NCI-H774 (cell line): ENCODE results near the gene EFNA5.

Experiments used
- DNase-seq: peaks from one replicate; lab custom pipeline; 2025; lab: John Stamatoyannopoulos, UW

Gene EFNA5

DNA sequence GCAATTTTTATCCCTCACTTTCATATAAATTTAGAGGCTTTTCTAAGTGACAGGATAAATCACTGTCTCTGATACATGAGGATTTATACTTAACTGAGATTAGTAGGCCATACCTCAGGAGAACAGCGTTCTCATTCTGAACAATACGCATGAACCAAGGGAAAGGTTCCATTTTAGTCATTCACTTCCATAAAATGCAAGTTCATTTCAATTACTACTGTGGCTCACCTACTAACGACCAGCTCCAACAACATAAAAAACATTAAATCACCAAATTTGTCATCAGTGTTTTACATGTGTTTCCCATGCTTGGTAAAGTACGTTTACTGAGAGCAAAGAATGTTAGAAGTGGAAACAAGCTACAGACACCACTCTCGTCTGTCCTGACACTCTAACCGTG, 67.4 kb downstream of the EFNA5 start:
- DNase-seq: no peak

DNA sequence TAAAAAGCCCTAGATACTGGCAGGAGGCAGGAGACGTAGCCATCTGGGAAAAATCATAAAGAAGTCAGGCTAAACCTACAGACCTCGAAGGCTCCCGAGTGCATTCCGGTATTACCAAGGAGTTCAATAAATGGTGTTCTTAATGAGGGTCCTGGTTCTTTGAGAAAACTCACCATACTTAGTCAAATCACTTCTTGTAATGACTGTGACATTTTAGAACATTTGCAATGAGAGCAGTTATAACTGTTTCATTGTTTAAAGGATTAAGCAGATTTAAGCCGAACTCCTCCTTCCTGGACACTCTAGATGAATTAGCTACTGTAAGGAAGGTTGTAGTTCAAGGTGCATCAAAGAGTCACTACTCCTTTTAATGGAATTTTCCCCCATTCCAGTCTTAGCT, 67.8 kb downstream of the EFNA5 start:
- no peak for DNase-seq

- DNase-seq: no peak
These were observed 69.7 kb downstream of the EFNA5 start for GRCh38 chr5:107601076-107601475.

DNA sequence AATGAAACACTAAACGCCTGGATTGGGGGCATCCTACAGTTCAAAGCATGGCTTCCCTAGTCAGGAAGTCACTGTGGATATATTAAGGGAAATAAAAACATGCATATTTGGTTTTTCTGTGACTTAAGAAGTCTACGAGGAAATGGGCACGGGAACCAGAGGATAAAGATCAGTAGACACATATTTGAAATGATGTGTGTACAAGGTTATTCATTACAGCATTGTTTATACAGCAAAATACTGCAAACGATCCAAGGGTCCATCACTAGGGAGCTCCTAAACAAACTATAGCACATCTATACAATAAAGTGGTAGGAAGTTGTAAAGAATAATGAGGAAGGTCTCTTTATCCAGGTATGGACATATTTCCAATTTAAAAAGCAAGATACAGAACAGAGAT, 71.8 kb downstream of the EFNA5 start:
- no peak for DNase-seq

- no peak for DNase-seq
These were observed 72.9 kb downstream of the EFNA5 start for GRCh38 chr5:107597803-107598202.

- DNase-seq: no peak
These were observed 73.5 kb downstream of the EFNA5 start for GRCh38 chr5:107597247-107597646.

DNA sequence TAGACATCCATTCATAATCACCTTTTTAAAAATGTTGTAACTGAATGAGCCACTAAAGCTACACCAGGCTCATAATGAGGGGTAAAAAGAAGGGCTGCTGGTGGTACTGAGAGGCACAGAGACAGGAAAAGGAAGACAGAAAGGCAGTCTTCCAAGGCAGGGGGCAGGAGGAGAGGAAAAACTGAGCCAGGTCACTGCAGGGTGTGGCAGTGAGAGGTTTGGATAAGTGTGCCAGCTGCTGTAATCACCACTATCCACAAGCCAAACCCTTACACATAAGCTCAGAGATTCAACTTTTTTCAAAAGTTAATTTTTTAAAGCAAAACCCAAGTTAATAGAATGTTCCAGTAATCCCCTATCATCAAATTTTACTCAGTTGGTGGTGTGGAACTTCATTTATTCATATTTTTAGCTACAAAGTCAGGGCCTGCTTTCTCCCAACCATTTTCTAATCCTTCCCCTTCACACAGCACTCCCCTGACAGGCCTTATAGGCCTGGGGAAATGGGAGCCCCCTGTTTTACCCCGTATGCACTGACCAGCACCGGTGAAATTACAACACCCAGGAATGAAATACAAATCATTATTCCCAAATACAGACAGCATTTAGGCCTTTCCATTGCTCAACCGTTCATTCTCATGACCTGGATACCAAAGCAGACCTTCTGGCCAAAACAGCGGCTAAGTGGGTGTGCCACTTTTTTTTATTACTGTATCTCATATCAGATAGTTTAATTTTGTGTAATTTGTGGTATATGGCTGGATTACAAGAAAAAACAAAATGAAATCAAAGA, 76.3 kb downstream of the EFNA5 start:
- DNase-seq: no peak

- DNase-seq: no peak
These were observed 77.7 kb downstream of the EFNA5 start for GRCh38 chr5:107593009-107593408.

DNA sequence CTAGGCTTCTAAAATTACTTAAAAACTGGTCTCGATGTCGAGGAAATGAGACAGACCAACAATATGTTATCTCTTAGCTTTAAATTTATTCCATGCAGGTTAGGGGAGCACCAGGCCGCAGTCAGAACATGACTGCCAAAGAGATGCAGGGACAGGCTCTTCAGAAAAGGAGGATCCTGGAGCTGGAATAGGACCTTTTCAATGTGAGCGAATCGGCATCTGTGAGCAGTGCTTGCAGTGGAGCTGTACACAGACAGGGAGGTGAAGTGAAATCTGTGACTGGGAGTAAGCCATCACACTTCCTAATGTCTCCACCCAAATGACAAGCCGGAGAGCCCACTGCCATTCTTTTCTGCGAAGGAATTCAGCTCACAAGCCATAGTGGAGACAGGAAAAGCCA, 78.2 kb downstream of the EFNA5 start:
- DNase-seq: no peak

DNA sequence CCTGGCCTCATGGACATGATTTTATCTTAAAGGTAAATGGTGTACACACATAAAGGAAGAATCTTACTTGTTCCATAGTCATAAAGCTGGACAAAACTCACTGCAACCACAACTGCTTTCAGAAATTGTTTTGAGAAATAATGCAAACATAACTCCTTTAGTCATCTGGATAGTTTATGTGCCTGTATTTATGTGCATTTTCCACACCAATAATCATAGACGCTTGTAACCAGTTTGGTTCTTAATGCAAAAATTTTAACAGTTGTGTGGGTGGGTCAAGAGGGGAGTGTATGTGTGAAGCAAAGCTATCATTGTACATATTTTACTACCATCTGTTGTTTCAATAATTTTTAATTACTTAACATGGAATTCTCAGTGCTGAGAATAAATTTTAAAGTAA, 80.1 kb downstream of the EFNA5 start:
- DNase-seq: no peak

GRCh38 chr5:107589520-107590193, 81.1 kb downstream of the EFNA5 start:
- no peak for DNase-seq

DNA sequence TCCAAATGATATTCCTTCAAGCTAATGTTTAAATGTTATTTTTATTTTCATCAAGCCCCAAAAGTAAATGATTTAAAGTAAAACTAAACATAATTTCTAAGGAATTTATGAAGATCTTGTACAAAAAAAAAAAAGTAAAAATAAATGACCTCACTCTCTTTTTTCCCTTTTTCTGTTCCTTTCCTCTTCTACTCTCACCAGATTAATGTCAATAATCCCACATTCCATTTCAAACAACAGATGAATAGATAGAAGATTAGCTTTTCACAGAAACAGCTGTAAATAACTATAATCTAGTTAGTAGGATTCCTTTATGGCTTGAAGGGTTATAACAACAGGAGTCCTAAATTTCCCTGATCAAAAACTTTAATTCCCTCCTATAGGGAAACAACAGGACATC, 88.1 kb downstream of the EFNA5 start:
- DNase-seq: no peak

DNA sequence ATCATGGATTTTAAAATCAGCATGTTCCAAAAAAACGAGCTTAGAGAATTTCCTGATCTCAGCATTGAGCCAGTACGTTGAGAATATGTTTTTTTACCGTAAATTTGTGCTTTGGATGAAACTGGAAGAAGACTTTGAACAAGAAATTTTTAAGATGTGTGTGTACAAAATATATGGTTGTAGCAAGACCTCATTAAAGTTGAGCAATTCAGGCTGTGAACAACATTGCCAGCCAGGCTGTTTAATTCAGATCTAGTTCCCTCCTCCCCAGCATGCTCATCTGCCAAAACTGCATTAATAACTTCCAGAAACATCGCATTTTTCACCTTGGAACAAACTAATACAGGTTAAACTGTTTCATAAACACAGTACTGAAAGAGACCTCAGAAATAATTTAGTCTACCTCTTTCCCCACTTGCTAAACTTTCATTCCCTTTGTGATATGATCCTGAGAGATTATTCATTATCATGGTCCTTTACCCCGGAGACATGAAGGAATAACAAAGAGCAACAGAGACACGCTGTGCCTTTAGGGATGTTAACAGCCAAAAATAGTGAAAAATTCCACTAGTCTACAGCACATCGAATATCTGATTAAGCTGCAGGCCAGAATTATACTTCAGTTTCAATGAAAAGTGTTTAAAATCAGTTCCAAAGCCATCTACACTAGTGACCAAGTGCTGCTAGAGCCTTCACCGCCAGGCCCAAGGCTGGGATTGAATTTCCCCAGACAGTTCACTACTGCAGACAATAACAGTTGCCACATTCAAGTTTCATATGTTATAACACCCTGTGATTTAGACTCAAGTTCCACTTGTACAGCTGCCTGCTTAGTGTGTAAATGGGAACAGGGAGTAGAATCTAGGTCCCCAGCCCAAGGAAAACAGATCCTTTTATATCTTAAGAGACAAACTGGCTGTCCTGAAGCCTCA, 89.6 kb downstream of the EFNA5 start:
- no peak for DNase-seq

GRCh38 chr5:107578051-107578635, 92.6 kb downstream of the EFNA5 start:
- DNase-seq: no peak

DNA sequence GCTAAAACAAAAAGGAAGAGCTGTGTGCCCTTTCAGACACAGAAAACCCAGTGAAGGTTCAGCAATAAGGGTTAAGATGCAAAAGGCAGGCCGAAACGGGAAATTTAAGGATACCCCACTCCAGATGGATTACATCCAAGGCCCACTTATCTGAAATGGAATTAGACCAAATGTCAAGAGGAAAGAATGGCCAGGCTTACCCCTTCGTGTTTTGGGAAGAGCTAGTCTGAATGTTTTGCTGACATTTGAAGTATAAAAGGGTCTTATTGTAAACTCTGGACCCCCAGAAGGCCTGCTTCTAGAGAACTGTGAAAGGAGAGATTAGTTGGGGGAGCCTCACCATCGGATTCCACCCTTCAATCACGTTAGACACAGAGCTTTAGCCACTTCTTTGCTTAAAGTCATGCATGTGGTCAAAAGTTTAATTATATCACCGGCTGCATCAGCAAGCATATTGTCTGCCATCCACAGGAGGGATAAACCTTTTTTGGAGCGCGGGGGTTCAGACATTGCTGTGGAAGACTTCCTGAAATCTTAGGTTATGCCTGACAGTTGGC, 93.3 kb downstream of the EFNA5 start:
- no peak for DNase-seq

- DNase-seq: no peak
These were observed 93.9 kb downstream of the EFNA5 start for GRCh38 chr5:107576736-107577393.

GRCh38 chr5:107576155-107576554, 94.6 kb downstream of the EFNA5 start:
- no peak for DNase-seq

- DNase-seq: no peak
These were observed 96.5 kb downstream of the EFNA5 start for GRCh38 chr5:107574287-107574686.

- DNase-seq: no peak
These were observed 97.9 kb downstream of the EFNA5 start for GRCh38 chr5:107572715-107573368.

DNA sequence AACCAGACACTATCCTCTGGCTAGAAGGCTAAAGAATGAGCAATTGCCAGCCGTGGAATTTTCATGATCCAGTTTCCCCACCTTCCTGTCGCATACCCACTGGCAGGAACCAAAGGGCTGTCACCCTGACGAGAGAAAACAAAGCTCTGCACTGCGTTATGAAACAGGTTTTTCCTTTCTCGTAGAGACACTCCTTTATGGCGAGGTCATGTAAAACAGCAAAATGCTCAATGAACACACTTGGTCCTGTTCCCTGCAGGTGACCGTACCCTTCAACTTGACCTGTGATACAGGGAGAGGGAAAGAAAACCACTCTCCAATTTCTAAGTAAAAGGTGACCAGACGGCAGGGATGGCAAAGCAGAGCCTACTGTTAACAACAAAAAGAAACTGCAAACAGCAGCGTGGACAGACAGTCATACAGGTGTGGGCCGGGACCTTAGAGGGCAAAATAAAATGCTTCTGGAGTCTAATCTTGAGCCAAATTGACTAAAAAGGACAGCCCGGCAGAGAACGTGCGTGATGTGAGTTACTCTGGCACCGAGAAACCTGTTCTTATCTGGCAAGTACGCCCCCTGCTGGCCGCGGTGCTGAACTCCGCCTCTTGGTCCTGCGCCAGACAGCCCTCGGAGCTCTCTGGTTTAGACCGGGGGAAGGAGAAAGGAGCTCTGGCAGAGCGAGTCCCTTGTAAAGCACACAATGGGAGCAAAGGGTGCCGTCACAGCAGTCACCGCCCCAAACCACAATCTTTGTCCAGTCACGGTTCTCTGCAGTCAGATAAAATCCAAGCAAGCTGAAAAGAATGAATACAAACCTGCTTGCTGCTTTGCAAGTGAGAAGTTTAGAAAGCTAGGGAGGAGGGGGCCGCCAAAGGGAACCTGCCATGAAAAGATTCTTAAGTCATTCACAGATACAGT, 98.9 kb downstream of the EFNA5 start:
- peak; percentile 87 for DNase-seq
